Measurements from ENCODE around the gene DYNLT4.

DNA sequence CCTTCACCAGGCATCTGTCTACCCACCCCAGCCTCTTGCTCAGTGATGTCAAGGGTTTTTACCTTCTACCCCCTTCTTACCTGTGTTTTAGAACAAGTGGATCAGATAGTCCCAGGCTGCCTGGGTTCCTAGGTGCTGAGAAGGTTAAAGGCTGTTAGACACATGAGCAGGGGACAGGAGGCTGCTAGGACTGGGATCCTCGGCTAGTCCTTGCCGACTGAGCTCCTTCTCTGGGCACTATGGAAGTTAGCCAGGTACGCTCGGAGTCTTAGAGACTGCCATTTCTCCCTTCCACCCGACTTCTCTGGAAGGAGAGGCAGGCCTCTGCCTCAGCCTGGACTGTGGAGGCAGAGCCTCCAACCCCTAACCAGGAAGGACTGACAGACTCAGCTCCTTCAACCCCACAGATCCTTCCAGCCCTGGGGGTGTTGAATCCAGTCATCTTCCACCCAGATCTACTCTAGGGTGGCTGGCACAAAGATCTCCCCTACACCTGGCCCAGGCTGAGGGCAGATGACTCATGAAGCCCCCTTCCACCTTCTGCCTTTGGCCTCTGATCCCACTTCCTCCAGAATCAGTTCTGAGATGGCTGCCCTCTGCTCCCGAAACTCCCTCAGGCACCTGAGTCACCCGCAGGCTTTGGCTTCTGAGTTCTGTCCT, at the start of gene DYNLT4:
- TF ChIP-seq POLR2A (IDR thresholded peaks at IDR 0.05; ENCODE audit: low read depth, low read length) (no peak), POLR2AphosphoS5 (IDR thresholded peaks at IDR 0.05; ENCODE audit: low read depth, low read length) (no peak)
